ENCODE data around the gene AQP1. TPM values are rescaled to one million over a fixed set of nuclear protein-coding genes. Genes with fewer than 3 reads are reported as not detected.

AQP1 gene
- polyA plus RNA-seq, 1 donor from 2014 or later, result 3.2 TPM

- Histone ChIP-seq H3K4me2 (ENCODE audit: low read length) (no peak overlapping the region), H3K36me3 (ENCODE audit: insufficient read depth, low read length) (no peaks in the 10 kb centered on the region), H3F3A (ENCODE audit: insufficient read depth, low read length, poor library complexity, severe bottlenecking) (no peaks in the 10 kb centered on the region), H3K27me3 (ENCODE audit: insufficient read depth, low read depth, low read length) (no peaks in the 10 kb centered on the region), H3K4me3 (ENCODE audit: low read length) (no peak overlapping the region), H3K27ac (ENCODE audit: low read length) (no peak overlapping the region), H3K79me2 (replicated peaks; ENCODE audit: insufficient read depth, low read length) (no peaks in the 10 kb centered on the region), H2AFZ (ENCODE audit: low read depth, low read length) (no peak overlapping the region), H3K9me3 (ENCODE audit: low read length) (no peaks in the 10 kb centered on the region), H3K9me2 (ENCODE audit: insufficient read depth, low read length) (no peaks in the 10 kb centered on the region), H4K20me1 (ENCODE audit: insufficient read depth) (no peaks in the 10 kb centered on the region), H3K9ac (ENCODE audit: low read length) (no peak overlapping the region)
- TF ChIP-seq EZH2 (IDR thresholded peaks at IDR 0.05; ENCODE audit: borderline replicate concordance, insufficient read depth, low read length, poor library complexity, severe bottlenecking) (no peak), CTCF (IDR thresholded peaks at IDR 0.05; ENCODE audit: poor library complexity, severe bottlenecking) (no peak), POLR2AphosphoS5 (IDR thresholded peaks at IDR 0.05) (no peak), TAF1 (IDR thresholded peaks at IDR 0.05; ENCODE audit: low read depth) (no peak), REST (IDR thresholded peaks at IDR 0.05; ENCODE audit: borderline replicate concordance) (no peak), RAD21 (conservative IDR thresholded peaks at IDR 0.05) (no peak), MXI1 (conservative IDR thresholded peaks at IDR 0.05; ENCODE audit: poor library complexity, severe bottlenecking) (no peak), EP300 (conservative IDR thresholded peaks at IDR 0.05; ENCODE audit: poor library complexity, severe bottlenecking) (no peak), SMC3 (conservative IDR thresholded peaks at IDR 0.05; ENCODE audit: poor library complexity) (no peak)
These were observed 3.5 kb downstream of the AQP1 start for GRCh38 chr7:30915005-30915601.

- Histone ChIP-seq H3K79me2 (replicated peaks; ENCODE audit: insufficient read depth, low read length) (no peaks in the 10 kb centered on the region), H3K27me3 (ENCODE audit: insufficient read depth, low read depth, low read length) (no peaks in the 10 kb centered on the region), H3K27ac (ENCODE audit: low read length) (no peak overlapping the region), H3K9me3 (ENCODE audit: low read length) (no peaks in the 10 kb centered on the region), H3K4me3 (ENCODE audit: low read length) (no peak overlapping the region), H3K9me2 (ENCODE audit: insufficient read depth, low read length) (no peaks in the 10 kb centered on the region), H3F3A (ENCODE audit: insufficient read depth, low read length, poor library complexity, severe bottlenecking) (no peaks in the 10 kb centered on the region), H3K36me3 (ENCODE audit: insufficient read depth, low read length) (no peaks in the 10 kb centered on the region), H3K9ac (ENCODE audit: low read length) (no peak overlapping the region), H3K4me2 (ENCODE audit: low read length) (no peak overlapping the region), H2AFZ (ENCODE audit: low read depth, low read length) (no peak overlapping the region), H4K20me1 (ENCODE audit: insufficient read depth) (no peaks in the 10 kb centered on the region)
- no peak for TF ChIP-seq POLR2AphosphoS5 (IDR thresholded peaks at IDR 0.05)
- no peak for TF ChIP-seq REST (IDR thresholded peaks at IDR 0.05; ENCODE audit: borderline replicate concordance)
- no peak for TF ChIP-seq EZH2 (IDR thresholded peaks at IDR 0.05; ENCODE audit: borderline replicate concordance, insufficient read depth, low read length, poor library complexity, severe bottlenecking)
- TF ChIP-seq EP300 (conservative IDR thresholded peaks at IDR 0.05; ENCODE audit: poor library complexity, severe bottlenecking), result no peak
- no peak for TF ChIP-seq MXI1 (conservative IDR thresholded peaks at IDR 0.05; ENCODE audit: poor library complexity, severe bottlenecking)
- no peak for TF ChIP-seq TAF1 (IDR thresholded peaks at IDR 0.05; ENCODE audit: low read depth)
- no peak for TF ChIP-seq SMC3 (conservative IDR thresholded peaks at IDR 0.05; ENCODE audit: poor library complexity)
- no peak for TF ChIP-seq CTCF (IDR thresholded peaks at IDR 0.05; ENCODE audit: poor library complexity, severe bottlenecking)
These were observed 4.1 kb downstream of the AQP1 start for GRCh38 chr7:30915751-30916150.
